LNCAP (cell line): ENCODE results near the gene ARHGAP8.

ENCODE experiments used
- TF ChIP-seq, protein P1 (sequence below): fragments of 450-650 bp; IDR thresholded peaks from 2 replicates; pipeline ENCODE4 v1.5.1; 2017; ENCODE audit warnings: mild to moderate bottlenecking

ARHGAP8 gene

DNA sequence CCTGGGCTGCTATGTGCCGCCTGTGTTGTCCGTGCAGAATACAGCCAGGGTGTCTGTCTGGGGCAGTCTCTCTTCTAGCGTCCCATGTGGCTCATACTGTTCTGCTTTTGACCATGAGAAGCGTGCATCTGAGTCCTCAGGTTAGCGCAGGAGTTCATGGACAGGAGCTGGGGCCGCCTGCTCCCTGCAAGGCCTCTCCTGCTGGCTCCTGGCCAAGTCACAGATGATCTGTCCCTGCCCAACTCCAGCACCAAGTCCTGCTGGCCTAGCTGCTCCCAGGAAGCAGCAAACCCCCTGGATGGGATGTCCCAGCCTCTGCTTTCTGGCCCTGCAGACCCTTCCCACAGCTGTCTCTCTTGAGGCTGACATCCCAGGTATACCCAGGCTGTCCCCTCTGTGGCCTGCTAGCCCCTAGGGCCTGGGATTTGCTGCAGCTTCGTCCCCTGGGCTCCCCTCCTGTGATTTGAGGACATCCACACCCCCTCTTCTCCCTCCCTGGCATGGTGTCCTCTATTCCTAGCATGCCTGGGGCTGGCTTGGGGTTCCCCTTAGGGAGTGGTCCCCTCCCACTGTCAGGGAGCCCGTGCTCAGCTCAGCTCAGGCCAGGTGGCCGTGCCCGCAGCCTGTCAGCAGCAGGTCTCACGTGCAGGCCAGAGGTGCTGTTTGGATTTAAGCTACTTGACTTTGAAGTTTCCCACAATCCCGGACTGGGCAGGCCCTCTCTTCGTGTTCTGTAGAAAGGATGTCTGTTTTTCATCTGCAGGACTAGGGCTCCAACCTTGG is 32.6 kb upstream of the ARHGAP8 start:
- TF ChIP-seq, protein P1, sequence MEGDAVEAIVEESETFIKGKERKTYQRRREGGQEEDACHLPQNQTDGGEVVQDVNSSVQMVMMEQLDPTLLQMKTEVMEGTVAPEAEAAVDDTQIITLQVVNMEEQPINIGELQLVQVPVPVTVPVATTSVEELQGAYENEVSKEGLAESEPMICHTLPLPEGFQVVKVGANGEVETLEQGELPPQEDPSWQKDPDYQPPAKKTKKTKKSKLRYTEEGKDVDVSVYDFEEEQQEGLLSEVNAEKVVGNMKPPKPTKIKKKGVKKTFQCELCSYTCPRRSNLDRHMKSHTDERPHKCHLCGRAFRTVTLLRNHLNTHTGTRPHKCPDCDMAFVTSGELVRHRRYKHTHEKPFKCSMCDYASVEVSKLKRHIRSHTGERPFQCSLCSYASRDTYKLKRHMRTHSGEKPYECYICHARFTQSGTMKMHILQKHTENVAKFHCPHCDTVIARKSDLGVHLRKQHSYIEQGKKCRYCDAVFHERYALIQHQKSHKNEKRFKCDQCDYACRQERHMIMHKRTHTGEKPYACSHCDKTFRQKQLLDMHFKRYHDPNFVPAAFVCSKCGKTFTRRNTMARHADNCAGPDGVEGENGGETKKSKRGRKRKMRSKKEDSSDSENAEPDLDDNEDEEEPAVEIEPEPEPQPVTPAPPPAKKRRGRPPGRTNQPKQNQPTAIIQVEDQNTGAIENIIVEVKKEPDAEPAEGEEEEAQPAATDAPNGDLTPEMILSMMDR, result no peak

DNA sequence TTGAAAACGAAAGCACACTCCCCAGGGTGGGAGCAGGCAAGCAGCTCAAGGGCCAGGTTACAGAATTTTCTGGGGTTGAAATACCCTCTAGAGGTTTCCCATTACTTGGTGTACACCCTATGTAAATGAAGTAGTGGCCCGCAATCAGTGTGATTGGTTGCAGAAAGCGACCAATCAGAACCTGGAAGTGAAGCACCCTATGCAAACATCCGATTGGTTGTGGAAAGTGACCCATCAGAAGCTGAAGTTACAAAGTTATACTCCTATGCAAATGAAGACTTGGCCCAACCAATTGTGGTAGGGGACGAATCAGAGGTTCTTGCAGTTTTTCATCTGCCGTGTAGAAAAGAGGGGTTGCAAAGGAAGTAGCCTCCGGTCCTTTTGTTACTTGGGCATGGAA is 31.2 kb upstream of the ARHGAP8 start:
- TF ChIP-seq, protein P1, result no peak

DNA sequence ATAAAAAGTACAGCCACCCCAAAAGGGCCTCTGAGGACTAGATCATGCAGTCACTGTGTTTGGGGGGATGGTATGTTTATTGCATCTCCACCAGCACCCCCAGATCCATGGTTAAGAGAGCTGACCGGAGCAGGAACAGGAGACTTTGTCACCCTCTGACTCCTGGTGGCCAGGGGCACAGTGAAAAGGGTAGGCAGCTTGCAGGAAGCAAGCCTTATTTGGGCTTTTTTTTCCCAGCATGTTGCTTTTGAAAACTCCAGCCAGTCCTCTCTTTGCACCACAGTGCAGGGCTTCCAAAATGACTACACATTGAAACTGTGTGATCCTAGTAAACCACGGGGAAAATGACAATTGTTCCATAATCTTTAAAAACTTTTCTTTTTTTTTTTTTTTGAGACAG is 29.8 kb upstream of the ARHGAP8 start:
- TF ChIP-seq, protein P1, result no peak

DNA sequence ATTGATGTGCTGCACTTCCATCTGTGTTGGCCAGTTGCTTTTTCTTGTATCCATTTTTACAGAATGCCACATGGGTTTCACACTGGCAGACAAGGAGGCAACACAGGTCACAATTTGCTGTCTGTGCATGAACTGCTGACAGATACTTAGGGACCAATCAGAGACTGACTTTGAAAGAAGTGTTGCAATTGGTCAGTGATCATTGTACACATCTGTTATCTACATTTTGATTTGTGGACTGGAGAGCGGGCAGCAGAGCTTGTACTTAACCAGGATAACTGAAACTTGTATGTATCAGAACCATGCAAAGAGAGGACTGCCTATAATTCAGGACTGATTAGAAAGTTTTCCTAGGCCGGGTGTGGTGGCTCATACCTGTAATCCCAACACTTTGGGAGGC is 28.6 kb upstream of the ARHGAP8 start:
- TF ChIP-seq, protein P1, result no peak

DNA sequence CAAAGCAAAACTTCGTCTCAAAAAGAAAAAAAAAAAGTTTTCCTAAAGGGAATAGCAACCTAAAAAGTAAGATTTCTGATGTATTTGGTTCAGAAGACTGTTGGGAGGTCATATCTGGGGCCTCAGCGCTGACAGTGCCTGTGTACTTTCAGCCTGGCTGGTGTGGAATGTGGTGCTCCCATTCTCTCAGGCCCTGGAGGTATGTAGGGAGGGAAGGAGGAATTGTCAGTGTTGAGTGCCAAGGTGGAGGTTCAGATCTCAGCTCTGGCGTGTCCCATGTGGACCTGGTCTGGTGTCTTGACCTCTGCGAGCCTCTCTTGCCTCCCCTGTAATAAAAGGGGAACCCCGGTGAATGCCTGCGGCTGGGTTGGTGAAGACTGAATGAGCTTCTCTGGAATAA is 28.0 kb upstream of the ARHGAP8 start:
- TF ChIP-seq, protein P1, result no peak

DNA sequence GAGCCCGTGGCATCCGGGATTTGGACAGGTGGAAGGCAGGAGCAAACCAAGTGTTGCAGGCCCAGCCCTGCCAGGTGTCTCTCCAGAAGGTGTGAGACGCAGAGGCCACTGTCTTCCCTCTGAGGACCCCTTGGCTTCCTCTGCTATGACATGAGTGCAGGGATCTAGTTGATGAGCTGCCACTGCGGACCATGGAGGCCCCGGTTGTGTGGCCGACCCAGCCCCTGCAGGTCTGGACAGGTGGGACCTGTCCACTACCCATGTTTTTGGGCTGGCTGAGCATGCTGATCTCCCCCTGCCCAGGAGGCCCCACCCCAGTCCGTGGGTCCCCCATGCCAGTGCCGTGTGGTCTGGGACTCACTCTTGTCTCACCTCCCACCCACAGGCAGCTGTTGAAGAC is 27.5 kb upstream of the ARHGAP8 start:
- TF ChIP-seq, protein P1, result no peak

DNA sequence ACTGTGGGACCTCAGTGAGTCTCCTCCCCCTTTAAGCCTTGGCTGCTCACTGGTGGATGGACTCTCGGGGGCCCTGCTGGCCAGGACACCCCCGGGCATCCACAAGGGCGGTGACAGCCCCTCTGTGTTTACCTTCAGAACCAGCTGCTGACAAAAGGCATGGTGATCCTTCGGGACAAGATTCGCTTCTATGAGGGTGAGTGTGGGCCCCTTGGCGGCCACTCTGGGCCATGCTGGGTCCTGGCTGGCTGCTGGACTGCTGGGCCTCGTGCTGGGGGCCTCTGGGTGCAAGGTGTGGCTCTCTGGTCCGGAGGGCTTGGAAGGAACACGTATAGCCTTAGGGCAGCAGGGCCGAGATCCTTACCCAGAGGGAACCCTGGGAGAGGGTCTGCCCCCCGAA is 25.9 kb upstream of the ARHGAP8 start:
- TF ChIP-seq, protein P1, result no peak

DNA sequence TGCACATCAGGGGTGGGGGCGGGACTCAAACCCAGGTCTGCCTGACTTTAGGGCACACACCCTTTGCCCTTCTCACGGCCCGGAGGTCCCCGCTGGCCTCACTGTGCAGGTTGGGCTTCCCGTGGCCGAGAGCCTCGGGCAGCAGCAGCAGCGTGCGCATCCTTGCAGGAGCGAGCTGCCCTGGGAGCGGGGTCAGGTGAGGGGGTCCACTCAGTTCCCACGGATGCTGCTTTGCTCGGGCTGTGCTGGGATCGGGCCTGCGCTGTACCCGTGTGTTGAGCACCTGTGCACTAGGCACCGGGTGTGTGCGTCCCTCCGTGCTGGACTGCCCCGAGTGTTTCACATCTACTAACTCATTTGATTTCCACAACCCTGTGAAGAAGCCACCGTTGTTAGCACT is 25.2 kb upstream of the ARHGAP8 start:
- TF ChIP-seq, protein P1, result no peak
